Measurements from ENCODE around the gene OBI1.

DNA sequence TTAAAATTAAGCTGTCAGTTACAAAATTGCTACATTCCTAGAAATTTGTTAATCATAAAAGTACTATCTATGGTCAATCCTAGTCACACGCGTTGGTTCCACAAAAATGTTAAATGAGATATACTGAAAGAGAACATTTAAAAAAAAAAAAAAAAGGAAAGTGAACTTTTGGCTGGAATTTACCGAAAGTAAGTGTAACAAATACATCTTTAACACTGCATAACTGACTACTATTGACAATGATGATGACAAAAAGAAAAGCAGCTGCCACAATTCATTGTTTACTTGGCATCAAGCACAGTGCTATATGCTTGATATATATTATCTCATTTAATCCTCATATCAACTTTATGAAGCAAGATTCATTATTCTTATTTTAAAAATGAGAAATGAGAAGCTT, 35.8 kb downstream of the OBI1 start:
- TF ChIP-seq, protein P1, sequence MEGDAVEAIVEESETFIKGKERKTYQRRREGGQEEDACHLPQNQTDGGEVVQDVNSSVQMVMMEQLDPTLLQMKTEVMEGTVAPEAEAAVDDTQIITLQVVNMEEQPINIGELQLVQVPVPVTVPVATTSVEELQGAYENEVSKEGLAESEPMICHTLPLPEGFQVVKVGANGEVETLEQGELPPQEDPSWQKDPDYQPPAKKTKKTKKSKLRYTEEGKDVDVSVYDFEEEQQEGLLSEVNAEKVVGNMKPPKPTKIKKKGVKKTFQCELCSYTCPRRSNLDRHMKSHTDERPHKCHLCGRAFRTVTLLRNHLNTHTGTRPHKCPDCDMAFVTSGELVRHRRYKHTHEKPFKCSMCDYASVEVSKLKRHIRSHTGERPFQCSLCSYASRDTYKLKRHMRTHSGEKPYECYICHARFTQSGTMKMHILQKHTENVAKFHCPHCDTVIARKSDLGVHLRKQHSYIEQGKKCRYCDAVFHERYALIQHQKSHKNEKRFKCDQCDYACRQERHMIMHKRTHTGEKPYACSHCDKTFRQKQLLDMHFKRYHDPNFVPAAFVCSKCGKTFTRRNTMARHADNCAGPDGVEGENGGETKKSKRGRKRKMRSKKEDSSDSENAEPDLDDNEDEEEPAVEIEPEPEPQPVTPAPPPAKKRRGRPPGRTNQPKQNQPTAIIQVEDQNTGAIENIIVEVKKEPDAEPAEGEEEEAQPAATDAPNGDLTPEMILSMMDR (IDR thresholded peaks at IDR 0.05; ENCODE audit: extremely low read depth in 1 of 2, insufficient read depth in 1 of 2, low read depth in 1 of 2, low read length in 2 of 2): no peak
- TF ChIP-seq EZH2 (IDR thresholded peaks at IDR 0.05; ENCODE audit: borderline replicate concordance, low read depth, low read length, severe bottlenecking) (no peak), FOS (IDR thresholded peaks at IDR 0.05; ENCODE audit: borderline replicate concordance, insufficient read depth, low read length) (no peak), POLR2A (IDR thresholded peaks at IDR 0.05; ENCODE audit: low read depth, low read length) (no peak)
